ENCODE data around the gene UBE2J2. TPM values are rescaled to one million over a fixed set of nuclear protein-coding genes. Genes with fewer than 3 reads are reported as not detected.
A peak's percentile ranks its signal among the peaks of the same experiment; 100 is the strongest.

The UBE2J2 gene
- total RNA-seq, 1 donor from 2014 or later, result 73.8 TPM

GRCh38 chr1:1255611-1256010 is 18.0 kb downstream of the UBE2J2 start:
- no peak for DNase-seq (ENCODE audit: extremely low spot score, unreplicated experiment)
- TF ChIP-seq CTCF (conservative IDR thresholded peaks at IDR 0.05), result no peak
- Mint-ChIP-seq H3K9me3 (no peaks in the 10 kb centered on the region), H3K36me3 (peaks cover 16% of the 10 kb centered on the region), H3K4me3 (no peak overlapping the region), H3K27ac (no peak overlapping the region), H3K4me1 (ENCODE audit: unreplicated experiment) (no peaks in the 10 kb centered on the region), H3K27me3 (no peaks in the 10 kb centered on the region)

GRCh38 chr1:1255078-1255477 is 18.6 kb downstream of the UBE2J2 start:
- peaks cover 16% of the 10 kb centered on the region for H3K36me3 Mint-ChIP-seq
- no peak for TF ChIP-seq CTCF (conservative IDR thresholded peaks at IDR 0.05)
- no peak for DNase-seq (ENCODE audit: extremely low spot score, unreplicated experiment)
- no peaks in the 10 kb centered on the region for H3K27me3 Mint-ChIP-seq
- no peaks in the 10 kb centered on the region for H3K4me1 Mint-ChIP-seq (ENCODE audit: unreplicated experiment)
- no peak overlapping the region for H3K27ac Mint-ChIP-seq
- H3K9me3 Mint-ChIP-seq, result no peaks in the 10 kb centered on the region
- no peak overlapping the region for H3K4me3 Mint-ChIP-seq

GRCh38 chr1:1254667-1254998 is 19.0 kb downstream of the UBE2J2 start:
- H3K36me3 Mint-ChIP-seq, result peaks cover 12% of the 10 kb centered on the region
- no peaks in the 10 kb centered on the region for H3K27me3 Mint-ChIP-seq
- no peaks in the 10 kb centered on the region for H3K9me3 Mint-ChIP-seq
- H3K27ac Mint-ChIP-seq, result no peak overlapping the region
- TF ChIP-seq CTCF (conservative IDR thresholded peaks at IDR 0.05), result no peak
- DNase-seq (ENCODE audit: extremely low spot score, unreplicated experiment), result no peak
- no peaks in the 10 kb centered on the region for H3K4me1 Mint-ChIP-seq (ENCODE audit: unreplicated experiment)
- H3K4me3 Mint-ChIP-seq, result no peak overlapping the region

- no peak overlapping the region for H3K27ac Mint-ChIP-seq
- DNase-seq (ENCODE audit: extremely low spot score, unreplicated experiment), result peak; percentile 68
- H3K27me3 Mint-ChIP-seq, result no peaks in the 10 kb centered on the region
- no peaks in the 10 kb centered on the region for H3K9me3 Mint-ChIP-seq
- H3K4me1 Mint-ChIP-seq (ENCODE audit: unreplicated experiment), result no peaks in the 10 kb centered on the region
- H3K36me3 Mint-ChIP-seq, result peaks cover 12% of the 10 kb centered on the region
- no peak overlapping the region for H3K4me3 Mint-ChIP-seq
- TF ChIP-seq CTCF (conservative IDR thresholded peaks at IDR 0.05), result no peak
These were observed 19.5 kb downstream of the UBE2J2 start for GRCh38 chr1:1253972-1254666.

GRCh38 chr1:1253314-1253713 is 20.3 kb downstream of the UBE2J2 start:
- no peak for DNase-seq (ENCODE audit: extremely low spot score, unreplicated experiment)
- H3K27me3 Mint-ChIP-seq, result no peaks in the 10 kb centered on the region
- H3K36me3 Mint-ChIP-seq, result peaks cover 12% of the 10 kb centered on the region
- TF ChIP-seq CTCF (conservative IDR thresholded peaks at IDR 0.05), result no peak
- no peak overlapping the region for H3K4me3 Mint-ChIP-seq
- H3K9me3 Mint-ChIP-seq, result no peaks in the 10 kb centered on the region
- H3K27ac Mint-ChIP-seq, result no peak overlapping the region
- no peaks in the 10 kb centered on the region for H3K4me1 Mint-ChIP-seq (ENCODE audit: unreplicated experiment)

All from type B pancreatic cell (in vitro differentiated cells).